Left renal pelvis (tissue), 4 donors: ENCODE measurements around the gene ISOC1. TPM values are rescaled to one million over a fixed set of nuclear protein-coding genes. Genes with fewer than 3 reads are reported as not detected.

ENCODE experiments used
- DNase-seq, 4 donors: peaks; one replicate each; pipeline ENCODE4 v3.0.0-alpha.2; 2013; ENCODE audit warnings: low read depth in 4 of 4, low spot score in 3 of 4
- polyA plus RNA-seq, 4 donors: library from polyadenylated mRNA; unstranded; fragments of 120-200 nt; gene quantifications; one replicate each; pipeline ENCODE4 v1.2.1, GENCODE V29; 2013; ENCODE audit not compliant: insufficient read length in 4 of 4

The ISOC1 gene
- polyA plus RNA-seq, 4 donors: 30.7 to 50.3 (median 43.5) TPM

DNA sequence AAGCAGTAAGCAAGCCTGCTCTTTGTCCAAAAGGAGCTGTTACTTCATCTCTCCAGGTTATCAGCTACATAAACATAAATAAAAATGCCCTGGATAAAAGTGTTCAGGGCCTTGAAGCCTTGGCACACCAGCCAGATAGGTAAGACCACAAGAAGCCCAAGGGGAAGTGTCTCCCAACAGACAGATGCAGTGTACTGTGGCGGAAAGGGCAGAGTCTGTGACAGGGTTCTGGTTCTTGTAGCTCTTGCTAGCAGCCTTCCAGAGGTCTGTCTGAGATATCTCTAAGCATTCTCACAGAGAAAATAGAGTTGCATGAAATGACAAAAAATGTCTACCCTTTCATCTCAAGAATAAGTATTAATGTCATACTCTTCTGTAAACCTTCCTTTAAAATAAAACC is 30.1 kb downstream of the ISOC1 start:
- no peak for DNase-seq

- DNase-seq: no peak
Measured at GRCh38 chr5:129125819-129126218, 31.3 kb downstream of the ISOC1 start.

GRCh38 chr5:129133553-129133952 is 39.0 kb downstream of the ISOC1 start:
- no peak for DNase-seq

DNA sequence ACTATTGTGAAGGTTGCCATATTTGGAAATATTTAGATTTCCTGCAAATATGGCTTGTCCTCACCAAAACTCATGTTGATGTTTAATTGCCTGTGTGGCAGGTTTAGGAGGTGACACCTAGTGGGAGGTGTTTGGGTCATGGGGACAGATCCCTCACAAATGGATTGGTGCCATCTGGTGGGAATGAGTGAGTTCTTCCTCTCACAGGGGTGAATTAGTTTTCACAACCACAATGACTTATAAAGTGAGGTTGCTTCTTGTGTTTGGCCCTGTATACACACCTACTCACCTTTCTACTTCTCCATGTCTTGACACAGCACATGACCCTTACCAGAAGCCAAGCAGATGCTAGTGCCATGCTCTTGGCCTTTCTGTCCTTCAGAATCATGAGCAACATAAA is 41.1 kb downstream of the ISOC1 start:
- DNase-seq: no peak

DNA sequence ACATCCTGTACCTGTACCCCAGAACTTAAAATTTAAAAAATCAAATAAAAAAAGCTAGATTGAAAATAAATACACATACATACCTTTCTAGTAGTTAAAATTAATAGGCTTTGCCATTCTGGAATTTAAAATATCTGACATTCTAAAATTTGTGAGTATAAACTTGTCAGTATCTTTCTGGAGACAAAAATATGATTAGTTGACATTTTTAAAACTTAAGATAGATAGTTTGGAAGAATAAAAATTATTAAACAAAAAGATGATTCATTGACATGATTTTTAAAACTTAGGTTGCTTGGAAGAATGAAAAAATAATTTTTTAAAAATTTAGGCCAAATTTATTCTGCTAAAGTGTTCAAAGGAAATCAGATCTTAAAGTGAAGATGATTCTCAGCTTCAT is 43.1 kb downstream of the ISOC1 start:
- no peak for DNase-seq

DNA sequence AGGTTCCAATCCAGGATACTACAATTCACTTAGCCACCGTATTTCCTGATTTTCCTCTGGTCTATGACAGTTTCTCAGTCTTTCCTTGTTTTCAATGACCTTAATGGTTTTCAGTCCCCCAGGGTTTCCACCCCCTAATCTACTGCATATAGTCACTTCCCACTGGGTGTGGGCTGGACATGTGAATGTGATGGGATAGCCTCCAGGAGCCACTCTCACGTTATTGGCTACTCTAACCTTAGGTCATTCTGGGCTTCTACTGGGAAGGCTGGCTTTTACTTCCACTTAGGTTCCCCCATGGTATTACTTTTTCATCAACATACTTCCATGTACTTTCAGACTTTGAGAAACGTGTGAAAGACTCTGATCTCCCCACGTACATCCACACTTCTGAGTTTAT is 46.5 kb downstream of the ISOC1 start:
- no peak for DNase-seq

GRCh38 chr5:129141696-129142095 is 47.1 kb downstream of the ISOC1 start:
- no peak for DNase-seq

DNA sequence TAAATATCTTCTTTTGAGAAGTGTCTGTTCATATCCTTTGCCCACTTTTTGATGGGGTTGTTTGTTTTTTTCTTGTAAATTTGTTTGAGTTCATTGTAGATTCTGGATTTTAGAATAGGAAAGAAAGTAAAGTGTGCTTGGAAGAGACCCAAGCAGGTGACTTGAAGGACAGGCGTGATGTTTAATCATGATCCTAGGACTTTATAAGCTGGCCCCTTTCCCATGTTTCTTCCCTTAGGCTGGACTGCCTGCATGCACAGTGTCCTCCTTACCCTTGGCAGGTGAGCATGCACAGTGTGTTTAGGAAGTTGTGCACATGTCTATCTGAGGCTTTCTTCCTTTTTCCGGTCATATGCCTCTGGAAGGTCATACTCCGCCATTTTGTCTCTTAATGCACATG is 61.3 kb downstream of the ISOC1 start:
- DNase-seq: no peak

- no peak for DNase-seq
Measured at GRCh38 chr5:129161830-129162229, 67.3 kb downstream of the ISOC1 start.

Other genes with a start within 250 kb of the ISOC1 start
- gene SLC27A6, start 129.3 kb upstream of the ISOC1 start, polyA plus RNA-seq: 1 to 10 TPM; 1.3 to 2.2 (median 1.6) TPM